A549 (cell line): ENCODE results near the gene HBE1. TPM values are rescaled to one million over a fixed set of nuclear protein-coding genes. Genes with fewer than 3 reads are reported as not detected.

Experiments used
- ATAC-seq, 2 experiments: fragments of 200-7000 bp in 1 of 2; fragments of >200 bp in 1 of 2; cut with Nextera tagmentation in 1 of 2; cut with Tn5 transposase in 1 of 2; 3 replicates each; pipeline versions ENCODE4 v1.8.0 to v1.9.1; 2018 to 2020; ENCODE audit warnings: mild to moderate bottlenecking in 1 of 2, moderate library complexity in 1 of 2
- CTCF ChIA-PET: fragments of 300-600 bp; sonication (Branson Sonifier 250); formaldehyde crosslinking; extraction: SDS; loops from one replicate; lab custom pipeline; 2021; ENCODE audit warnings: antibody characterized with exemption, inconsistent platforms; lab: Yijun Ruan, JAX
- POLR2A ChIA-PET: fragments of 350-600 bp; formaldehyde crosslinking; extraction: SDS; loops from one replicate; lab custom pipeline; 2021; ENCODE audit warnings: antibody characterized with exemption, inconsistent platforms; lab: Yijun Ruan, JAX
- DNase-seq, 2 experiments: peaks; one replicate each; pipeline versions ENCODE4 v3.0.0 to v3.0.0-alpha.2; 2011 to 2016; ENCODE audit warnings: low read depth in 1 of 2, low spot score in 1 of 2
- FAIRE-seq: peaks from 2 replicates; lab custom pipeline; 2011; peaks lifted over from hg19 to GRCh38; lab: Jason Lieb, UNC
- H3K27ac ChIP-seq, 2 experiments: fragments of >200 bp; sonication (Bioruptor Twin); formaldehyde crosslinking; 3 replicates each; pipeline ENCODE4 v1.5.1; 2016 to 2017
- H3K4me1 ChIP-seq: fragments of >200 bp; sonication (Bioruptor Twin); formaldehyde crosslinking; 3 replicates; pipeline ENCODE4 v1.6.1; 2016
- H3K4me2 ChIP-seq: fragments of >200 bp; sonication (Bioruptor Twin); formaldehyde crosslinking; 3 replicates; pipeline ENCODE4 v1.6.1; 2016
- H3K4me3 ChIP-seq: fragments of >200 bp; sonication (Bioruptor Twin); formaldehyde crosslinking; 3 replicates; pipeline ENCODE4 v1.5.1; 2016
- H3K9me3 ChIP-seq: fragments of >200 bp; sonication (Bioruptor Twin); formaldehyde crosslinking; 3 replicates; pipeline ENCODE4 v1.6.1; 2016
- BHLHE40 ChIP-seq: IDR thresholded peaks from 2 replicates; pipeline ENCODE4 v1.6.1; 2012; ENCODE audit warnings: low read depth, low read length, inconsistent platforms
- CBX8 ChIP-seq: fragments of 200-600 bp; sonication (generic); IDR thresholded peaks from 2 replicates; pipeline ENCODE4 v1.6.1; 2016
- CHD2 ChIP-seq: fragments of 150-350 bp; IDR thresholded peaks from 2 replicates; pipeline ENCODE4 v1.6.1; 2014; ENCODE audit warnings: low read length; ENCODE audit not compliant: partially characterized antibody
- EHF ChIP-seq: fragments of 250-450 bp; sonication (Bioruptor Pico); IDR thresholded peaks from 2 replicates; pipeline ENCODE4 v1.5.0; 2020; ENCODE audit warnings: mild to moderate bottlenecking
- HEYL ChIP-seq: fragments of 250-450 bp; sonication (Bioruptor Pico); IDR thresholded peaks from 2 replicates; pipeline ENCODE4 v1.8.0; 2021; ENCODE audit warnings: mild to moderate bottlenecking, moderate library complexity
- HOXB13 ChIP-seq: fragments of 250-450 bp; sonication (Bioruptor Pico); IDR thresholded peaks from 2 replicates; pipeline ENCODE4 v1.5.0; 2020; ENCODE audit warnings: low read depth, mild to moderate bottlenecking, moderate library complexity
- HOXB5 ChIP-seq: fragments of 250-450 bp; sonication (Bioruptor Pico); IDR thresholded peaks from 2 replicates; pipeline ENCODE4 v1.5.0; 2020; ENCODE audit warnings: mild to moderate bottlenecking, moderate library complexity
- JUNB ChIP-seq: fragments of >200 bp; sonication (Bioruptor Twin); formaldehyde crosslinking; IDR thresholded peaks from 2 replicates; pipeline ENCODE4 v1.6.1; 2016
- MYC ChIP-seq: IDR thresholded peaks from 2 replicates; pipeline ENCODE4 v1.6.1; 2012; ENCODE audit warnings: mild to moderate bottlenecking, inconsistent platforms, low read length, improper control_type of control experiment, borderline replicate concordance
- NPAS2 ChIP-seq: fragments of 250-450 bp; sonication (Bioruptor Pico); IDR thresholded peaks from 2 replicates; pipeline ENCODE4 v1.8.0; 2022; ENCODE audit warnings: mild to moderate bottlenecking, moderate library complexity, borderline replicate concordance
- NR3C1 ChIP-seq: fragments of >200 bp; sonication (Bioruptor Twin); formaldehyde crosslinking; IDR thresholded peaks from 3 replicates; pipeline ENCODE4 v1.6.1; 2017
- RARB ChIP-seq: fragments of 250-450 bp; sonication (Bioruptor Pico); IDR thresholded peaks from 2 replicates; pipeline ENCODE4 v1.8.0; 2021; ENCODE audit warnings: mild to moderate bottlenecking, moderate library complexity
- RNF2 ChIP-seq: fragments of 200-600 bp; sonication (generic); IDR thresholded peaks from 2 replicates; pipeline ENCODE4 v1.6.1; 2016; ENCODE audit warnings: low read depth, mild to moderate bottlenecking, antibody characterized with exemption, moderate library complexity, borderline replicate concordance
- SMC3 ChIP-seq: fragments of >200 bp; sonication (Bioruptor Twin); formaldehyde crosslinking; IDR thresholded peaks from 3 replicates; pipeline ENCODE4 v1.6.1; 2018; ENCODE audit warnings: inconsistent platforms
- TFCP2L1 ChIP-seq: fragments of 250-450 bp; sonication (Bioruptor Pico); IDR thresholded peaks from 2 replicates; pipeline ENCODE4 v1.5.0; 2021; ENCODE audit warnings: mild to moderate bottlenecking
- WGBS: methylation state at CpG from one replicate; pipeline ENCODE4 v1.1.6; 2017; ENCODE audit errors: missing lambda C conversion rate; 5-methylcytosine and 5-hydroxymethylcytosine counted together
- polyA plus RNA-seq, 4 experiments: library from polyadenylated mRNA; depleted of rRNA in 3 of 4; stranded (reverse); fragments of >200 nt; fragmentation: RNase III in 1 of 4; extraction: RNeasy Plus Mini Kit Qiagen cat#74134 plus additional on column Dnase treatment in 1 of 4; gene quantifications; 2 replicates in 3 of 4; 3 replicates in 1 of 4; pipeline ENCODE4 v1.2.3, GENCODE V29; 2011 to 2017
- TF ChIP-seq, protein P1 (sequence below): IDR thresholded peaks from 2 replicates; pipeline ENCODE4 v1.6.1; 2012
- TF ChIP-seq, protein P2 (sequence below): fragments of >200 bp; sonication (Bioruptor Twin); formaldehyde crosslinking; IDR thresholded peaks from 3 replicates; pipeline ENCODE4 v1.5.1; 2016
- TF ChIP-seq, protein P3 (sequence below): fragments of 200-600 bp; sonication (generic); IDR thresholded peaks from 2 replicates; pipeline ENCODE4 v1.6.1; 2016; ENCODE audit warnings: antibody characterized with exemption, mild to moderate bottlenecking, moderate library complexity
- TF ChIP-seq, protein P4 (sequence below): fragments of >200 bp; sonication (Bioruptor Twin); formaldehyde crosslinking; IDR thresholded peaks from 3 replicates; pipeline ENCODE4 v1.6.1; 2016

The HBE1 gene
- polyA plus RNA-seq, 2 of the 4 experiments (the other 2 are of a cell fraction), result 0.32 TPM; not detected in 1

DNA sequence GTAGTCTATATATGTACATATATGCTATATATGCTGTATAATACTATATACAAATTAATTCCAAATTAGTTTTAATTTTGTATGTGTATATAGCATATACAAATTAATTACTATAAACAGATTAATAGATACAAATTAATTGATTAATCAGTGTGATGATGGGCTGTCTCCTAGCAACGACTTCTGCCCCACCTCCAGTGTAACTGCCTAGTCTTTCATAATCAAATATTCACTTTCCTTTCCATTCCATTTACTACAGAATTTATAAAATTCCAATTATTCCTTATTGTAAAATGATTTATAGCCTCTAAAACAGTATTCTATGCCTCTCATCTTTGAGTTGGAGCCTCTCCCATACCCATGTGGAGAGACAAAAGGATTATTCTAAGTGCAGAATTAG lies 36.4 kb downstream of the HBE1 start:
- no peak for ATAC-seq
- POLR2A ChIA-PET, result no interaction called here
- Histone ChIP-seq H3K4me1 (no peaks in the 10 kb centered on the region), H3K27ac (no peak overlapping the region), H3K4me3 (no peak overlapping the region), H3K9me3 (no peaks in the 10 kb centered on the region), H3K4me2 (no peak overlapping the region)
- DNase-seq, result no peak
- WGBS, result 2% methylated on average over 1 of the region's 1 CpG
- CTCF ChIA-PET, result no interaction called here
- TF ChIP-seq JUNB, result no peak
- TF ChIP-seq HOXB13, result no peak
- TF ChIP-seq, protein P1, sequence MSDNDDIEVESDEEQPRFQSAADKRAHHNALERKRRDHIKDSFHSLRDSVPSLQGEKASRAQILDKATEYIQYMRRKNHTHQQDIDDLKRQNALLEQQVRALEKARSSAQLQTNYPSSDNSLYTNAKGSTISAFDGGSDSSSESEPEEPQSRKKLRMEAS, result no peak
- TF ChIP-seq HOXB5, result no peak
- no peak for TF ChIP-seq EHF (CRISPR knock-in tag)
- no peak for TF ChIP-seq TFCP2L1 (CRISPR knock-in tag)
- no peak for TF ChIP-seq BHLHE40
- no peak for TF ChIP-seq NR3C1
- TF ChIP-seq HEYL (CRISPR knock-in tag), result no peak
- TF ChIP-seq RNF2, result no peak
- no peak for TF ChIP-seq SMC3
- no peak for TF ChIP-seq NPAS2 (CRISPR knock-in tag)
- TF ChIP-seq, protein P2, sequence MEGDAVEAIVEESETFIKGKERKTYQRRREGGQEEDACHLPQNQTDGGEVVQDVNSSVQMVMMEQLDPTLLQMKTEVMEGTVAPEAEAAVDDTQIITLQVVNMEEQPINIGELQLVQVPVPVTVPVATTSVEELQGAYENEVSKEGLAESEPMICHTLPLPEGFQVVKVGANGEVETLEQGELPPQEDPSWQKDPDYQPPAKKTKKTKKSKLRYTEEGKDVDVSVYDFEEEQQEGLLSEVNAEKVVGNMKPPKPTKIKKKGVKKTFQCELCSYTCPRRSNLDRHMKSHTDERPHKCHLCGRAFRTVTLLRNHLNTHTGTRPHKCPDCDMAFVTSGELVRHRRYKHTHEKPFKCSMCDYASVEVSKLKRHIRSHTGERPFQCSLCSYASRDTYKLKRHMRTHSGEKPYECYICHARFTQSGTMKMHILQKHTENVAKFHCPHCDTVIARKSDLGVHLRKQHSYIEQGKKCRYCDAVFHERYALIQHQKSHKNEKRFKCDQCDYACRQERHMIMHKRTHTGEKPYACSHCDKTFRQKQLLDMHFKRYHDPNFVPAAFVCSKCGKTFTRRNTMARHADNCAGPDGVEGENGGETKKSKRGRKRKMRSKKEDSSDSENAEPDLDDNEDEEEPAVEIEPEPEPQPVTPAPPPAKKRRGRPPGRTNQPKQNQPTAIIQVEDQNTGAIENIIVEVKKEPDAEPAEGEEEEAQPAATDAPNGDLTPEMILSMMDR, result no peak
- no peak for FAIRE-seq

DNA sequence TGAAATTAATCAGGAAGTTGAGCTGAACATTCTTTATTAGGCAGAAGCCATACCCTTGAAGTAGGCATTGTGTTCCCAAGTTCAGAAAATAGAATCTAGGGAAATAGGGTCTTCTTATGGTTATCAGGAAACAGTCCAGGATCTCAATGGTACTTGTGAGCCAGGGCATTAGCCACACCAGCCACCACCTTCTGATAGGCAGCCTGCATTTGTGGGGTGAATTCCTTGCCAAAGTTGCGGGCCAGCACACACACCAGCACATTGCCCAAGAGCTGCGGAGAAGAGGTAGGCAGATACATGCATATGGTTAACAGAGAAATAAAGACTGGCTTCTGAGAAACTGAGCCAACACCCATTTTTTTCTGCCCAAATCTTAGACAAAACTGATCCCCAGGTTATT lies 36.9 kb downstream of the HBE1 start:
- ChIA-PET CTCF (interaction anchor here (0.6 to 1.0 kb wide), 2 partner anchors 9 to 22 kb away, joined by 3 read pairs; no protein-coding TSS in a partner anchor), POLR2A (no interaction called here)
- no peak overlapping the region for H3K4me3 ChIP-seq
- DNase-seq, result no peak
- H3K27ac ChIP-seq, result no peak overlapping the region
- WGBS, result 88% methylated on average over 2 of the region's 2 CpGs
- no peak for ATAC-seq
- H3K9me3 ChIP-seq, result no peaks in the 10 kb centered on the region
- TF ChIP-seq CHD2, result no peak
- TF ChIP-seq MYC, result no peak
- TF ChIP-seq, protein P3, sequence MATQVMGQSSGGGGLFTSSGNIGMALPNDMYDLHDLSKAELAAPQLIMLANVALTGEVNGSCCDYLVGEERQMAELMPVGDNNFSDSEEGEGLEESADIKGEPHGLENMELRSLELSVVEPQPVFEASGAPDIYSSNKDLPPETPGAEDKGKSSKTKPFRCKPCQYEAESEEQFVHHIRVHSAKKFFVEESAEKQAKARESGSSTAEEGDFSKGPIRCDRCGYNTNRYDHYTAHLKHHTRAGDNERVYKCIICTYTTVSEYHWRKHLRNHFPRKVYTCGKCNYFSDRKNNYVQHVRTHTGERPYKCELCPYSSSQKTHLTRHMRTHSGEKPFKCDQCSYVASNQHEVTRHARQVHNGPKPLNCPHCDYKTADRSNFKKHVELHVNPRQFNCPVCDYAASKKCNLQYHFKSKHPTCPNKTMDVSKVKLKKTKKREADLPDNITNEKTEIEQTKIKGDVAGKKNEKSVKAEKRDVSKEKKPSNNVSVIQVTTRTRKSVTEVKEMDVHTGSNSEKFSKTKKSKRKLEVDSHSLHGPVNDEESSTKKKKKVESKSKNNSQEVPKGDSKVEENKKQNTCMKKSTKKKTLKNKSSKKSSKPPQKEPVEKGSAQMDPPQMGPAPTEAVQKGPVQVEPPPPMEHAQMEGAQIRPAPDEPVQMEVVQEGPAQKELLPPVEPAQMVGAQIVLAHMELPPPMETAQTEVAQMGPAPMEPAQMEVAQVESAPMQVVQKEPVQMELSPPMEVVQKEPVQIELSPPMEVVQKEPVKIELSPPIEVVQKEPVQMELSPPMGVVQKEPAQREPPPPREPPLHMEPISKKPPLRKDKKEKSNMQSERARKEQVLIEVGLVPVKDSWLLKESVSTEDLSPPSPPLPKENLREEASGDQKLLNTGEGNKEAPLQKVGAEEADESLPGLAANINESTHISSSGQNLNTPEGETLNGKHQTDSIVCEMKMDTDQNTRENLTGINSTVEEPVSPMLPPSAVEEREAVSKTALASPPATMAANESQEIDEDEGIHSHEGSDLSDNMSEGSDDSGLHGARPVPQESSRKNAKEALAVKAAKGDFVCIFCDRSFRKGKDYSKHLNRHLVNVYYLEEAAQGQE, result no peak
- TF ChIP-seq, protein P4, sequence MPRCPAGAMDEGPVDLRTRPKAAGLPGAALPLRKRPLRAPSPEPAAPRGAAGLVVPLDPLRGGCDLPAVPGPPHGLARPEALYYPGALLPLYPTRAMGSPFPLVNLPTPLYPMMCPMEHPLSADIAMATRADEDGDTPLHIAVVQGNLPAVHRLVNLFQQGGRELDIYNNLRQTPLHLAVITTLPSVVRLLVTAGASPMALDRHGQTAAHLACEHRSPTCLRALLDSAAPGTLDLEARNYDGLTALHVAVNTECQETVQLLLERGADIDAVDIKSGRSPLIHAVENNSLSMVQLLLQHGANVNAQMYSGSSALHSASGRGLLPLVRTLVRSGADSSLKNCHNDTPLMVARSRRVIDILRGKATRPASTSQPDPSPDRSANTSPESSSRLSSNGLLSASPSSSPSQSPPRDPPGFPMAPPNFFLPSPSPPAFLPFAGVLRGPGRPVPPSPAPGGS, result no peak
- no peak for TF ChIP-seq HOXB5
- TF ChIP-seq CBX8, result no peak
- TF ChIP-seq RARB (CRISPR knock-in tag), result no peak
- H3K4me2 ChIP-seq, result no peak overlapping the region
- no peaks in the 10 kb centered on the region for H3K4me1 ChIP-seq
- no peak for FAIRE-seq
